Transverse colon (tissue), 3 donors: Measurements from ENCODE around the gene DDX11.
"Not testable (repeated sequence)": the region's sequence is repeated elsewhere in the genome, so short reads cannot be mapped to it uniquely, and the experiment has no call there.

Experiments used
- POLR2A ChIP-seq: fragments of 450-650 bp; IDR thresholded peaks from one replicate; pipeline ENCODE4 v1.6.1; 2016; ENCODE audit warnings: antibody characterized with exemption, mild to moderate bottlenecking, moderate library complexity
- TF ChIP-seq, protein P1 (sequence below), 5 experiments: fragments of 200-600 bp in 3 of 5; fragments of 450-650 bp in 2 of 5; sonication (generic) in 3 of 5; IDR thresholded peaks; 1 replicate in 2 of 5; 2 replicates in 3 of 5; pipeline ENCODE4 v1.5.1; 2016 to 2017; ENCODE audit warnings: antibody characterized with exemption in 5 of 5, inconsistent platforms in 3 of 5, mild to moderate bottlenecking in 2 of 5, moderate library complexity in 1 of 5

DNA sequence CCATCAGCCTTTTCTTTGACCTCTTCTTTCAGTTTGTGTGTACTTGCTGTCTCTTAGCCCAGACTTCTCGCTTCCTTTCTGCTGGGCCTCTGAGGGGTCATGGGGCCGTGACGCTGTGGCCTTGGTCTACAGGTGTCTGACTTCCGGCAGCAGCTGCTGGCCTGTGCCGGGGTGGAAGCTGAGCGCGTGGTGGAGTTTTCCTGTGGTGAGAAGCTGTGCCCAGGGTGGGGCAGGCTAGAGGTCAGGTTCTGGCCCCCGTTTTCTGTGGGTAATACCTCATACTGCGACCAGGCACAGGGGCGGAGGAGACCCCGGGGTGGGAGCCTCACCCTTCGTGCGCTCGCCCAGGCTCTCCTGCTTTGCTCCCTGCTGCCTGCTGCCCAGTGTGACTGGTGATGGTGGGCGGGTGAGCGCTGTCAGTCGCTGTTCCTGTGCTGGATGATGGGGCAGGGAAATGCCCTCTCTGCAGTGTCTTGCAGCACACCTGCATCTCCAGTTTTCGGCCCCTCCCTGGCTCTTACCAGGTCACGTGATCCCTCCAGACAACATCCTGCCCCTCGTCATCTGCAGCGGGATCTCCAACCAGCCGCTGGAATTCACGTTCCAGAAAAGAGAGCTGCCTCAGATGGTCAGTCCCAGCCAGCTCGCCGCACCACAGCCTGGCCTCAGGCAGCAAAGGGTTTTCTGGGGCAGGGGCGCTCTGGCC, 27.0 kb downstream of the DDX11 start:
- not testable (repeated sequence) for TF ChIP-seq POLR2A
- TF ChIP-seq, protein P1, sequence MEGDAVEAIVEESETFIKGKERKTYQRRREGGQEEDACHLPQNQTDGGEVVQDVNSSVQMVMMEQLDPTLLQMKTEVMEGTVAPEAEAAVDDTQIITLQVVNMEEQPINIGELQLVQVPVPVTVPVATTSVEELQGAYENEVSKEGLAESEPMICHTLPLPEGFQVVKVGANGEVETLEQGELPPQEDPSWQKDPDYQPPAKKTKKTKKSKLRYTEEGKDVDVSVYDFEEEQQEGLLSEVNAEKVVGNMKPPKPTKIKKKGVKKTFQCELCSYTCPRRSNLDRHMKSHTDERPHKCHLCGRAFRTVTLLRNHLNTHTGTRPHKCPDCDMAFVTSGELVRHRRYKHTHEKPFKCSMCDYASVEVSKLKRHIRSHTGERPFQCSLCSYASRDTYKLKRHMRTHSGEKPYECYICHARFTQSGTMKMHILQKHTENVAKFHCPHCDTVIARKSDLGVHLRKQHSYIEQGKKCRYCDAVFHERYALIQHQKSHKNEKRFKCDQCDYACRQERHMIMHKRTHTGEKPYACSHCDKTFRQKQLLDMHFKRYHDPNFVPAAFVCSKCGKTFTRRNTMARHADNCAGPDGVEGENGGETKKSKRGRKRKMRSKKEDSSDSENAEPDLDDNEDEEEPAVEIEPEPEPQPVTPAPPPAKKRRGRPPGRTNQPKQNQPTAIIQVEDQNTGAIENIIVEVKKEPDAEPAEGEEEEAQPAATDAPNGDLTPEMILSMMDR (IDR thresholded peaks at IDR 0.05): not testable (repeated sequence)
